HG02623 (cell line): Measurements from ENCODE around the gene NDUFAF2.

Experiments
- ATAC-seq: cut with Tn5 transposase; IDR thresholded peaks from one replicate; pipeline ENCODE4 v1.9.1; 2021; ENCODE audit warnings: moderate library complexity; ENCODE audit not compliant: unreplicated experiment

The NDUFAF2 gene

DNA sequence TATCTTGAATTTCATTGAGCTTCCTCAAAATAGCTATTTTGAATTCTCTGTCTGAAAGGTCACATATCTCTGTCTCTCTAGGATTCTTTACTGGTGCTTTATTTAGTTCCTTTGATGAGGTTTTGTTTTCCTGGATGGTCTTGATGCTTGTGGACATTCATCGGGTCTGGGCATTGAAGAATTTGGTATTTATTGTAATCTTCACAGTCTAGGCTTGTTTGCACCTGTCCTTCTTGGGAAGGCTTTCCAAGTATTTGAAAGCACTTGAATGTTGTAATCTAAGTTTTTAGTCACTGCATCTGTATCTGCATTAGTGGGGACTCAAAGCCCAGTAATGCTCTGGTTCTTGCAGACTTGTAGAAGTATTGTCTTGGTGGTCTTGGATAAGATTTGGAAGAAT lies 169.4 kb downstream of the NDUFAF2 start:
- no peak for ATAC-seq

DNA sequence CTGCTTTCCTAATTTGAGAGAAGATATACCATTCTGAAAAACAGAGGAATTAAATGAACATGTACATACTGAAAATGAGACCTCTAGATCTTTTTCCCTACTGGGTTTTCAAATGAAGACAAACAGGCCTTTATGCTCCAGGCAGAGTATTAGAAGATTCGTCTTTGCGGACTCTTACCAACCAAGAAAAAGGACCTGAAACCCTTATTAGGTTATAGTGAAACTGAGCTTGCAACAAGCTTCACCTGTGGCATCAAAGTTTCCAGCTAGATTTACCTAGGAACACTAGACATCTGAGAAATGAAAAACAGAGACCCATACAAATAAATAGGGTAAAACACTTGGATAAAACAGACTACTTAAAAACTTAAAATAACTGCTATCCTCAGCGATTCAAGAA lies 171.0 kb downstream of the NDUFAF2 start:
- ATAC-seq = no peak

DNA sequence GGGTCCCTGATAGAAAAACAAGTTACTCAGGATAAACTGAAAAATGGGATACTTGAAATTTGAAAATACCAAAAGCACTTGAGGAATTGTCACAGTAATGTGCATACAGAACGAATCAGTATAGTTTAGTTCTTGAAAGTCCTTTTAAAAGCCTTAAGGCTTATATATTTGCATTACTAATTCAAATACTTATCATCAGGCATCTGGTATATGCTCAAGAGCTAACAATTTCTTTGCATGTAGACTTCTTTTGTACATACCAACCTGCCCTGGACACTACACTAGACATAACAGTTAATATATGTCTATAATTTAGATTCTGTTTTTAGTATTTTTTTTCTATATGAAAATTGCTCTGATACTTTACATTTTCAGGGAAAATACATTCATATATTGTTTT lies 174.1 kb downstream of the NDUFAF2 start:
- no peak for ATAC-seq

- no peak for ATAC-seq
Observed at GRCh38 chr5:61120534-61120933, 175.5 kb downstream of the NDUFAF2 start.

GRCh38 chr5:61123145-61123544 lies 178.1 kb downstream of the NDUFAF2 start:
- no peak for ATAC-seq

DNA sequence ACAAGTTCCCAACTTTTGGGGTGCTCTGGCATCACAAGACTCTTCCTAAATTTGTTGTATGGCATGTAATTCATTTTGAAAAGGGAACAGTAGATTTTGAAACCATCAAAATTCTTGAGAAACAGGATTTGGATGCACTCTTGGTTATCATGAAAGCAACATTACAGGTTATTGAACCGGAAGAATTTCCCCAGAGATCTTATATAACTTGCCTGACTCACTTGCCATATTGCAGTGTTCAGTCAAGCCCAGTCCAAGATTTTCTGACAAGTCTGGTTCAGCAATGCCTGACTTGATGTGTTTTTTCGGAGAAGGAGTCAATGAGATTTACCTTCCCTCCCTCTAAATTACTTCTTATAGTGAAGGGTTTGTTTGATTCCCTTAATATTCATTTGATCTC lies 185.3 kb downstream of the NDUFAF2 start:
- no peak for ATAC-seq

- ATAC-seq = no peak
Observed at GRCh38 chr5:61132559-61132958, 187.6 kb downstream of the NDUFAF2 start.

DNA sequence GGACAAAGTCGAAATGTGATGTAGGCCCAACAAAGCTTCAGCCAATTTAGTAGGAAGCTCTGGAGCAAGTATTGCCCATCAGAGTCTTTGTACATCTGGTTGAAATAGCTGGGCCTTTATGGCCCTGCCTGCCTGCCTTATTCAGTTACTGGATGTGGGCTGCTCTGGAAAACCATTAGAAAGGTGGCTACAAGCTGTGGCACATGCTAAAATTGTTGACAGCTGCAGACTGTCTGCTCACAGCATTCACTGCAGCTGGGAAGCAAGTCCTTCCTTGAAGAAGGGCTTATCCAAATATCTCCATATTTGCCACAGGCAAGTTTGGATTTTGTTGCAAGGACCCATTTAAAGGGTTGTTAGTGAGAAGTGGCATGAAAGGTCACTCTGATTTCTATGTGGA lies 192.8 kb downstream of the NDUFAF2 start:
- ATAC-seq = no peak

GRCh38 chr5:61139094-61139873 lies 194.3 kb downstream of the NDUFAF2 start:
- ATAC-seq = no peak

GRCh38 chr5:61139931-61140330 lies 194.9 kb downstream of the NDUFAF2 start:
- no peak for ATAC-seq

GRCh38 chr5:61141801-61142200 lies 196.8 kb downstream of the NDUFAF2 start:
- ATAC-seq = no peak

GRCh38 chr5:61142391-61142790 lies 197.4 kb downstream of the NDUFAF2 start:
- no peak for ATAC-seq

DNA sequence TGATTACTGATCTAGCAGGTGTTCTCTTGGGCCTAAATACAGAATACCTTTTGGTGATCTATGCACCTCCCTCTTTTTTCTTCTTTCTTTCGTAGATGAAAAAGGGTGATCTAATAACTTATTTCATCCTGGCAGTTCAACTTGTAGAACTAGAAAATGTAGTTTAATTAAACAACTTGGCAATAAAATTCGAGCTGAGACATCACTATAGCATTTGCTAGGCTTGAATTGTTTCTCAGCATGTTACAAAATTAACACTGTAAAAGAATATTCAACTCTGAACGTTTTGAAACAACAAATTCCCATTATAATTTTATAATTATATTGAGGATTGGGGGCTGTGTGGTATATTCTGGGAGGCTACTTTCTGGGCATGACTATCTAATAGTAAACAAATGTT lies 197.8 kb downstream of the NDUFAF2 start:
- no peak for ATAC-seq

GRCh38 chr5:61148515-61148914 lies 203.5 kb downstream of the NDUFAF2 start:
- no peak for ATAC-seq

GRCh38 chr5:61151893-61152292 lies 206.9 kb downstream of the NDUFAF2 start:
- ATAC-seq = no peak

GRCh38 chr5:61159070-61159469 lies 214.1 kb downstream of the NDUFAF2 start:
- no peak for ATAC-seq

DNA sequence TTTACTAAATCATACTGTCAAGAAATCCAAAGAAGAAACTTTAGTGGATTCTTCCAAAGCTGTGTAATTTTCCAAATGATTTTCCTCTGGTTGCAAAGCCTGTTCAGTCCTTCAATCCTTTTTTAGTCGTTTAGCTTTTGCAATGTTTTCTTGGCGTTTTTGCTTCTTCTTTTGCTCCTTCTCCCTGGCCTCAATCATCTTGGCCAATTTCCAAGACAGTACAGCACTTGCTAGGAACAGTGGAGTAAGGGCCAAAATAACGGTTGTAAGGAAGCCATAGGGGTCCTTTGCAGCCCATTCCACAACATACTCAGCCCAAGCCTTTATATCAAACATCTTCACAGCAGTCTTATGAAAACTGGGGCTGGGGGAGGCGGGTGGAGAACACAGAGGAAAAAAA lies 214.8 kb downstream of the NDUFAF2 start:
- no peak for ATAC-seq

- no peak for ATAC-seq
Observed at GRCh38 chr5:61160497-61160896, 215.5 kb downstream of the NDUFAF2 start.

GRCh38 chr5:61162010-61162831 lies 217.2 kb downstream of the NDUFAF2 start, which contains the start of gene SMIM15:
SMIM15 (minus strand) TSS chr5:61162468; CDS start chr5:61160171, 2,297 bp downstream.
- ATAC-seq = peak; percentile 95

- ATAC-seq = no peak
Observed at GRCh38 chr5:61162832-61163567, 218.0 kb downstream of the NDUFAF2 start.

- ATAC-seq = no peak
Observed at GRCh38 chr5:61163905-61164304, 218.9 kb downstream of the NDUFAF2 start.
